Esophagus (tissue), 2 donors: Measurements from ENCODE around the gene PRIMA1. TPM values are rescaled to one million over a fixed set of nuclear protein-coding genes. Genes with fewer than 3 reads are reported as not detected.

Source experiments
- H3K27ac ChIP-seq, 2 donors: one replicate each; pipeline ENCODE4 v1.5.1; 2013; ENCODE audit warnings: low read depth in 2 of 2, mild to moderate bottlenecking in 2 of 2, inconsistent platforms in 1 of 2, low read length in 1 of 2, moderate library complexity in 1 of 2
- H3K27me3 ChIP-seq, 2 donors: one replicate each; pipeline ENCODE4 v1.6.1; 2013; ENCODE audit warnings: low read length in 2 of 2, control low read depth in 1 of 2, mild to moderate bottlenecking in 1 of 2; ENCODE audit not compliant: insufficient read depth in 2 of 2, control insufficient read depth in 1 of 2
- H3K36me3 ChIP-seq, 2 donors: one replicate each; pipeline ENCODE4 v1.6.1; 2013; ENCODE audit warnings: low read length in 1 of 2; ENCODE audit not compliant: control insufficient read depth in 2 of 2, insufficient read depth in 2 of 2
- H3K4me1 ChIP-seq, 2 donors: one replicate each; pipeline ENCODE4 v1.6.1; 2013; ENCODE audit warnings: low read length in 1 of 2; ENCODE audit not compliant: control insufficient read depth in 2 of 2, insufficient read depth in 2 of 2
- H3K4me3 ChIP-seq, 2 donors: one replicate each; pipeline ENCODE4 v1.5.1; 2013; ENCODE audit warnings: low read length in 2 of 2, mild to moderate bottlenecking in 2 of 2, low read depth in 1 of 2, moderate library complexity in 1 of 2
- H3K9me3 ChIP-seq, 2 donors: one replicate each; pipeline ENCODE4 v1.6.1; 2013; ENCODE audit warnings: mild to moderate bottlenecking in 2 of 2, low read depth in 1 of 2, low read length in 1 of 2, moderate library complexity in 1 of 2; ENCODE audit not compliant: control insufficient read depth in 2 of 2, insufficient read depth in 1 of 2
- WGBS, 2 donors: extraction: QIAGEN DNeasy Blood & Tissue Kit; methylation state at CpG; one replicate each; pipeline ENCODE4 v1.1.7; 2013; 5-methylcytosine and 5-hydroxymethylcytosine counted together
- polyA plus RNA-seq, 2 donors: library from polyadenylated mRNA; stranded (reverse); fragments of 200-250 nt; gene quantifications; one replicate each; pipeline ENCODE4 v1.2.3, GENCODE V29; 2013
- donor health status: healthy with polysubstance abuse.
- donor health status: Bipolar disorder and iron deficiency.

PRIMA1 gene
- polyA plus RNA-seq, 2 donors = 1.7 to 2.9 TPM

- Histone ChIP-seq H3K36me3 (no peaks in the 10 kb centered on the region), H3K27me3 (no peaks in the 10 kb centered on the region), H3K9me3 (no peaks in the 10 kb centered on the region), H3K4me1 (no peaks in the 10 kb centered on the region), H3K27ac (no peak overlapping the region), H3K4me3 (no peak overlapping the region)
- 74 to 79% methylated on average over 11 of the region's 11 CpGs for WGBS, 2 donors
Measured at GRCh38 chr14:93737634-93738033, 50.7 kb downstream of the PRIMA1 start.

DNA sequence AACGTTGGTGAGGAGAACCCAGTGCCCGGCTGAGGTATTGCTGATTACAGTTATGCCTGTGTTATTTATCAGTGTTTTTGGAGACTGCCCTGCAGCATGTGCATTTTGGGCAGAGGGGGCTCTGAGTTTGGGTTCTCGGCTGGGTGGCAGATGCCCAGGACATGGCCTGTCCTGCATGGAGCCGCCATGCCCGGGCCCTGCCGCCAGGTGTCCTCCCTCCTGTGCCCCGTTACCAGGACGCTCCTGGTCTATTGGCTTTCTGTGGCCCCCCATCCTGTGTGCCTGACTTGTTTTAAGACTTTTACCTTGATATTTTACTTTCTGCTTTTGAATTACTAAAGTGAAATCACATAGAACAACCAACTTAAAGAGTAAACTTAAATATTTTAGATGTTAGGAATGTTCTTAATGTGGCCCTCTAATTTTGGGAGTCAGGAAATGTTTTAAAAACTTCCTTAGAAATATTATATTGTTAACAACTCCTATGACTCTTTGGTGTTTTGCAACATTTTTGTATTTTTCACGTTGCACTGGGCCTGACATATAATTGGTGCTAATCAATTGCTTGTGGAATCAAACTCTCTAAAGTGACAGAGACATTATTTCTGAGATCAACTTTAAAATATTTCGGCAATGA is 51.8 kb downstream of the PRIMA1 start:
- no peak overlapping the region for H3K27ac ChIP-seq
- H3K4me3 ChIP-seq = no peak overlapping the region
- 80 to 85% methylated on average over 10 of the region's 10 CpGs for WGBS, 2 donors
- H3K27me3 ChIP-seq = no peaks in the 10 kb centered on the region
- H3K4me1 ChIP-seq = no peaks in the 10 kb centered on the region
- H3K36me3 ChIP-seq = no peaks in the 10 kb centered on the region
- no peaks in the 10 kb centered on the region for H3K9me3 ChIP-seq

DNA sequence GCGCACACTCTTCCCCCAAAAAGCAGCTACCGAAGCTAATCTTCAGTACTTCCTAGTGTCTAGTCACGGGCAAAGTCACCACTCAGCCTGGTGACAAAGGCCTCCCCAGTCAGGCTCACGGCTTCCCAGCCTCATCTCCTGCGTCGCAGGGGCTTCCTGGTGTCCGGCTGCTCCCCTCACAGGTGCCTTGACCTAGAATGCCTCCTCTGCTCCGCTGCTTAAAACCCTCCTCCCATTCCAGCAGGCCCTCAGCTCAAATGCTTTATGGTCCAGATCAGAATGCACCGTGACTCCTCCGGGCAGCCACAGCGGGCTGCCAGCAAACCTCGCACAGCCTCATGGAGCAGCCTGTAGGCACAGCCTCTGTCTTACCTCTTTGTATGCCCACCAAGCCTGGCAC is 53.1 kb downstream of the PRIMA1 start:
- H3K9me3 ChIP-seq = no peaks in the 10 kb centered on the region
- no peaks in the 10 kb centered on the region for H3K4me1 ChIP-seq
- no peak overlapping the region for H3K27ac ChIP-seq
- H3K27me3 ChIP-seq = no peaks in the 10 kb centered on the region
- H3K36me3 ChIP-seq = no peaks in the 10 kb centered on the region
- H3K4me3 ChIP-seq = no peak overlapping the region
- WGBS, 2 donors = 92 to 93% methylated on average over 12 of the region's 12 CpGs

DNA sequence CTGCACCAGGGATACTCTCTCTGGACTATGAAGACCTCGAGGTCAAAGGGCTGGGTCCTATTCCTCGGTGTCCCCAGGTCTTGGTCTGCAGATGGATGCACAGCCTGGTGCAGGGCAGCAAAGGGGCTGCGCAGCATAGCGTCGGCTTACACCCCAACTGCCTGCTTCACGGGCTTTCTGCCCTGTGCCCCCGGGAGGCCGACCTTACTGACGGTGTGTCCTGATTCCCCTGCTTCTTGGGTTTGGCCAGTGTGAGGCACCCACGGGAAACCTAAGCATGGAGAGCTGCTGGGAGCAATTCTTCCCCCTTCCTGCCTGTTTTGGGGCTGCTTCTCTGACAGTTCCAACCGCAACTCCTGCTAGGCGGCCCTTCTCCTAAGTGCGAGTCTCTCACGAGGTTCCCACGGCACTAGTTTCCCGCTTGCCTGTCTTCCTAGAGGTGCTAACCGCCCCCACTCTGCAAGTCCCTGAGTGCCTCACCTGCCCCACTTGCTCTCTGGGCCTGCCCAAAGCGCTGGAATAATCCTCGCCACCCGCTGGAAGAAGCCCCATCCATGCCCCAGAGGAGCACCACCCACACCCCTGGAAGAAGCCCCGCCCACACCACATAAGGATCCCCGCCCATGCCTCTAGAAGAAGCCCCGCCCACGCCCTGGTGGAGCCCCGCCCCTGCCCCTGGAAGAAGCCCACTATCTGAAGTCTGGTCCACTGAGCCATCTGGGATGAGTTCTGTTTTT is 54.0 kb downstream of the PRIMA1 start:
- Histone ChIP-seq H3K27me3 (no peaks in the 10 kb centered on the region), H3K4me1 (no peaks in the 10 kb centered on the region), H3K36me3 (no peaks in the 10 kb centered on the region), H3K9me3 (no peaks in the 10 kb centered on the region), H3K4me3 (no peak overlapping the region), H3K27ac (no peak overlapping the region)
- WGBS, 2 donors = 87 to 89% methylated on average over 25 of the region's 25 CpGs

GRCh38 chr14:93733631-93734030 is 54.7 kb downstream of the PRIMA1 start:
- Histone ChIP-seq H3K4me1 (no peaks in the 10 kb centered on the region), H3K27me3 (no peaks in the 10 kb centered on the region), H3K27ac (no peak overlapping the region), H3K36me3 (peaks cover 0 to 3% of the 10 kb centered on the region in 2 donors), H3K9me3 (no peaks in the 10 kb centered on the region), H3K4me3 (no peak overlapping the region)
- 69 to 76% methylated on average over 6 of the region's 6 CpGs for WGBS, 2 donors

- no peak overlapping the region for H3K4me3 ChIP-seq
- H3K27me3 ChIP-seq = no peaks in the 10 kb centered on the region
- H3K9me3 ChIP-seq = no peaks in the 10 kb centered on the region
- H3K36me3 ChIP-seq = peaks cover 0 to 3% of the 10 kb centered on the region in 2 donors
- no peak overlapping the region for H3K27ac ChIP-seq
- H3K4me1 ChIP-seq = no peaks in the 10 kb centered on the region
- 68 to 69% methylated on average over 11 of the region's 11 CpGs for WGBS, 2 donors
Measured at GRCh38 chr14:93733231-93733630, 55.1 kb downstream of the PRIMA1 start.

DNA sequence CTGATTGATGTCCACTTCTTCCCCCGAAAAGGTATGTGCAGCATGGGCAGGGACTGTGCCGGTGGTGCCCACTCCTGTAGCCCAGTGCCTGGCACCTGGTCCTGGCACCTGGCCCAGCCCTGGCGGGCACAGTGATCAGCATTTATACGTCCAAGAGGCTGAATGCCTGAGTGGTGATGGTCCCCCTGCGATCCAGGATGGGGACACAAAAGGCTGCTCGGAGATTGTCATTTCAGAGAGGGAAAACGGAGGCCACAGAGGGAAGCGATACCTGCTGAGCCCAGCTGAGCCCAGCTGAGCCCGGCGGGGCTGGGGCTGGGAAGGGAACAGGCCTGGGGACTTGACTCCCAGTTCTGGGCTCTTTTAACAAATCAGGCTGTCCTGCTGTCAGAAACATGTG is 55.8 kb downstream of the PRIMA1 start:
- Histone ChIP-seq H3K36me3 (peaks cover 0 to 3% of the 10 kb centered on the region in 2 donors), H3K9me3 (no peaks in the 10 kb centered on the region), H3K4me3 (no peak overlapping the region), H3K4me1 (no peaks in the 10 kb centered on the region), H3K27me3 (no peaks in the 10 kb centered on the region), H3K27ac (no peak overlapping the region)
- 87 to 88% methylated on average over 10 of the region's 10 CpGs for WGBS, 2 donors

- 61 to 62% methylated on average over 7 of the region's 7 CpGs for WGBS, 2 donors
- H3K9me3 ChIP-seq = no peaks in the 10 kb centered on the region
- H3K36me3 ChIP-seq = peaks cover 0 to 3% of the 10 kb centered on the region in 2 donors
- no peak overlapping the region for H3K27ac ChIP-seq
- H3K27me3 ChIP-seq = no peaks in the 10 kb centered on the region
- H3K4me3 ChIP-seq = no peak overlapping the region
- H3K4me1 ChIP-seq = no peaks in the 10 kb centered on the region
Measured at GRCh38 chr14:93731753-93732152, 56.5 kb downstream of the PRIMA1 start.

GRCh38 chr14:93729993-93730392 is 58.3 kb downstream of the PRIMA1 start:
- 77 to 78% methylated on average over 10 of the region's 10 CpGs for WGBS, 2 donors
- H3K27ac ChIP-seq = no peak overlapping the region
- H3K9me3 ChIP-seq = no peaks in the 10 kb centered on the region
- H3K27me3 ChIP-seq = no peaks in the 10 kb centered on the region
- no peaks in the 10 kb centered on the region for H3K4me1 ChIP-seq
- peaks cover 0 to 3% of the 10 kb centered on the region in 2 donors for H3K36me3 ChIP-seq
- no peak overlapping the region for H3K4me3 ChIP-seq

DNA sequence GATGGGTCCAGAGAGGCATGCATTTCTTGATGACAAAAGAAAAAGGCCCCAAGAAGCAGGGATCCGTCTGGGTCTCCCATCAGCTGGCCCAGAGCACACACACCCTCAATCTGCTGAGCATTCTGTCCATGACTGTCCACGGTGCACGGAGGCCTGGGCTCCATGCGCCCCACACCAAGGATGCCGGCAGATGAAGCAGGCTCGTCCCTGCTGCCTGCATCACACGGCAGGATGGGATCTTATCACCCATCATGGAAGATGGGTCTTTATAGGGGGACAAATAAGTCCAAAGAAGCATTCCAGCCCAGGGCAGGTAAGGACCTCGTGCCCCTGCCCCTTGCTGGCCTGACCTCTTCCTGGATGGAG is 59.7 kb downstream of the PRIMA1 start:
- H3K27ac ChIP-seq = no peak overlapping the region
- H3K27me3 ChIP-seq = no peaks in the 10 kb centered on the region
- 91 to 92% methylated on average over 8 of the region's 8 CpGs for WGBS, 2 donors
- H3K4me1 ChIP-seq = no peaks in the 10 kb centered on the region
- no peaks in the 10 kb centered on the region for H3K9me3 ChIP-seq
- no peak overlapping the region for H3K4me3 ChIP-seq
- H3K36me3 ChIP-seq = peaks cover 0 to 3% of the 10 kb centered on the region in 2 donors
